Measurements from ENCODE around the gene C12orf57. TPM values are rescaled to one million over a fixed set of nuclear protein-coding genes. Genes with fewer than 3 reads are reported as not detected.
A peak's percentile ranks its signal among the peaks of the same experiment; 100 is the strongest.

C12orf57 gene
- total RNA-seq, 4 donors from 2014 or later = 303 to 452 (median 386) TPM

DNA sequence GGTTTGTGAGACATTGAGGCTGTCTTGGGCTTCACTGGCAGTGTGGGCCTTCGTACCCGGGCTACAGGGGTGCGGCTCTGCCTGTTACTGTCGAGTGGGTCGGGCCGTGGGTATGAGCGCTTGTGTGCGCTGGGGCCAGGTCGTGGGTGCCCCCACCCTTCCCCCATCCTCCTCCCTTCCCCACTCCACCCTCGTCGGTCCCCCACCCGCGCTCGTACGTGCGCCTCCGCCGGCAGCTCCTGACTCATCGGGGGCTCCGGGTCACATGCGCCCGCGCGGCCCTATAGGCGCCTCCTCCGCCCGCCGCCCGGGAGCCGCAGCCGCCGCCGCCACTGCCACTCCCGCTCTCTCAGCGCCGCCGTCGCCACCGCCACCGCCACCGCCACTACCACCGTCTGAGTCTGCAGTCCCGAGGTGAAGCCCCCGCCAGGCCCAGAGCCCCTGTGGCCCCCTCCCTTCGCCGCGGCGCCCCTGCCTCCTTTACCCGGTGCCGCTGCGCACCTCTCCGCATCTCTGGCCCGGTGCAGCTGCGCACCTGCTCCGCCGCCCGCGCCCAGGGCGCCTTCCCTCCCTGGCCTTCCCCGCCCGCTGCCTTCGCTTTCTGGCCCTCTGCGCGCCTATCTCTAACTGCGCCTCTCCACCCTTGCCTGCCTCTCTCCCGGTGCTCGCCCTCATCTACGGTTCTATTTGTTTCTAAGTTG lies 29.4 kb upstream of the C12orf57 start, which contains the start of gene ENO2:
Gene ENO2 (plus strand): TSS at position 335 of the 701 bp plus-strand sequence. CDS start 1,253 bp downstream, outside the sequence.
- H3K9me3 ChIP-seq = no peaks in the 10 kb centered on the region
- H3K36me3 ChIP-seq = no peaks in the 10 kb centered on the region
- peak; percentile 9 to 56 (median 17) for TF ChIP-seq POLR2AphosphoS5 (IDR thresholded peaks at IDR 0.05)
- peak; percentile 35 for TF ChIP-seq POLR2A (IDR thresholded peaks at IDR 0.05)
- no peak for TF ChIP-seq CTCF (IDR thresholded peaks at IDR 0.05)
- H3K4me3 ChIP-seq = peak within 1 kb of the TSS; percentile 60 to 76 (median 68)
- H3K27ac ChIP-seq = peak within 1 kb of the TSS; percentile 76 to 90 (median 86)
- DNase-seq = peak; percentile 81
- 0% methylated on average over 1 to 60 of the region's 68 CpGs for WGBS, 2 donors (ENCODE audit: low coverage in 1 of 2)
- H3K27me3 ChIP-seq = peaks cover 18% of the 10 kb centered on the region
- H3K4me1 ChIP-seq = peaks cover 13 to 21% (median 17%) of the 10 kb centered on the region in 4 donors
- intact Hi-C loops (cut with DNase I; ENCODE audit: low total_unique reads) (no loop called here), in situ Hi-C loops (cut with MboI; ENCODE audit: low pct_ligation_motif_present in 1 of 4, low pct_unique_long_range_greater_than_20kb in 1 of 4, low sequenced_read_pairs in 3 of 4) (loop anchor here in 1 of 4 donors (25.0 kb wide), 1 partner anchor 198 kb away; the partner anchor contains the start of gene C1RL)

DNA sequence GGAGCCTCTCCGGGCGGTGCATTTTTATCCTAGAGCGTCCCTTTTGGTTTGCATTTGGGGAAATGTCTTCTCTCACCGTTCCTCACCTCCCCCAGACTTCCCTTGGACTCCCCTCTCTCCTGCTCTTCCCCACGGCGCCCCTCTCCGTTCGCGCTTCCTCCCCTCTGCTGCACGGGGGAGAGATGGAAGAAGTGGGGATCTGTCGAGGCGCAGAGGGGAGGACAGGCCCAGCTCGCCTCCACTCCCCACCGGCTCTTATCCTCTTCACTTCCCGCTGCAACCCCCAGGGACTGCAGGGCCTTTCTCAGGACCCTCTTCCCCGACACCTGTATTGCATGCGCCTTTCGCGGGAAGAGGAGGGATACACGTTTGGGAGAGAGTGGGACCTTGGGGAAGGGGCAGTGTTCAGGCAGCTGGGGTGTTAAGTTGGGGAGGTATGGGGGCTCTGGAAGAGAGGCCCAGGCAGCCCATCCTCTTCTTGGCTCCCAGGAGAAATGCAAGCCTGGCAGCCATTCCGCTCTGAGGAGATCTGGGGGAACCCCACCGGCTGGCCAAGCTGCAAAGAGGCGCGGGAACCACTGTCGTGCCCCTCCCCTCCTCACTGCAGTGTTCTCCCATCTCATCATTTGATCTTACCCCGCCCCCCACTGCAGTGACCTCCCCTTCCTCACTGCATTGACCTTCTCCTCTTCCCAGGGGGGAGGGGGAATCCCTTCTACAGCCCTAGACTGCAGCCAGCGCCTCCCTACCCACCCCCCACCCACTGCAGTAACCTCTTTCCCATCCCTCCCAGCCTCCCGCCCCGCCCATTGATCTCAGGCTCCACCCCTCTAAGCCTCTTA lies 28.7 kb upstream of the C12orf57 start:
- in situ Hi-C loops (cut with MboI; ENCODE audit: low pct_ligation_motif_present in 1 of 4, low pct_unique_long_range_greater_than_20kb in 1 of 4, low sequenced_read_pairs in 3 of 4) (loop anchor here in 1 of 4 donors (25.0 kb wide), 1 partner anchor 197 kb away; the partner anchor contains the start of gene C1RL), intact Hi-C loops (cut with DNase I; ENCODE audit: low total_unique reads) (no loop called here)
- no peak for TF ChIP-seq EP300 (IDR thresholded peaks at IDR 0.05; ENCODE audit: low read depth)
- peak in 1 of 5 experiments; percentile 6 for TF ChIP-seq CTCF (IDR thresholded peaks at IDR 0.05)
- no peak for TF ChIP-seq POLR2A (IDR thresholded peaks at IDR 0.05)
- peak overlapping the region; percentile 60 to 76 (median 68) for H3K4me3 ChIP-seq
- peaks cover 18% of the 10 kb centered on the region for H3K27me3 ChIP-seq
- WGBS, 2 donors (ENCODE audit: low coverage in 1 of 2) = 0 to 16% methylated on average over 3 to 29 of the region's 29 CpGs
- H3K27ac ChIP-seq = peak overlapping the region; percentile 76 to 90 (median 86)
- no peak for DNase-seq
- no peaks in the 10 kb centered on the region for H3K9me3 ChIP-seq
- no peaks in the 10 kb centered on the region for H3K36me3 ChIP-seq
- peaks cover 13 to 21% (median 17%) of the 10 kb centered on the region in 4 donors for H3K4me1 ChIP-seq

- WGBS, 2 donors (ENCODE audit: low coverage in 1 of 2) = 71% methylated on average over 14 of the region's 14 CpGs; no CpG with 5 or more reads in 1 of the 2 donors
- Histone ChIP-seq H3K27ac (peak overlapping the region in 1 of 4 donors; percentile 90), H3K4me3 (no peak overlapping the region), H3K9me3 (no peaks in the 10 kb centered on the region), H3K27me3 (peaks cover 18% of the 10 kb centered on the region), H3K4me1 (peaks cover 13 to 21% (median 17%) of the 10 kb centered on the region in 4 donors), H3K36me3 (no peaks in the 10 kb centered on the region)
- in situ Hi-C loops (cut with MboI; ENCODE audit: low pct_ligation_motif_present in 1 of 4, low pct_unique_long_range_greater_than_20kb in 1 of 4, low sequenced_read_pairs in 3 of 4) (loop anchor here in 1 of 4 donors (25.0 kb wide), 1 partner anchor 196 kb away; the partner anchor contains the start of gene C1RL), intact Hi-C loops (cut with DNase I; ENCODE audit: low total_unique reads) (no loop called here)
- no peak for TF ChIP-seq CTCF (IDR thresholded peaks at IDR 0.05)
- TF ChIP-seq POLR2AphosphoS5 (IDR thresholded peaks at IDR 0.05) = no peak
- no peak for TF ChIP-seq POLR2A (IDR thresholded peaks at IDR 0.05)
- no peak for TF ChIP-seq EP300 (IDR thresholded peaks at IDR 0.05; ENCODE audit: low read depth)
- no peak for DNase-seq
Observed at GRCh38 chr12:6915789-6916285, 28.0 kb upstream of the C12orf57 start.

All from transverse colon (tissue), 4 donors.